Measurements from ENCODE around the gene CYP27C1. TPM values are rescaled to one million over a fixed set of nuclear protein-coding genes. Genes with fewer than 3 reads are reported as not detected.
A peak's percentile ranks its signal among the peaks of the same experiment; 100 is the strongest.
"Not testable (repeated sequence)": the region's sequence is repeated elsewhere in the genome, so short reads cannot be mapped to it uniquely, and the experiment has no call there.

Gene CYP27C1
- polyA plus RNA-seq, 1 donor from 2014 or later: 0.84 TPM

DNA sequence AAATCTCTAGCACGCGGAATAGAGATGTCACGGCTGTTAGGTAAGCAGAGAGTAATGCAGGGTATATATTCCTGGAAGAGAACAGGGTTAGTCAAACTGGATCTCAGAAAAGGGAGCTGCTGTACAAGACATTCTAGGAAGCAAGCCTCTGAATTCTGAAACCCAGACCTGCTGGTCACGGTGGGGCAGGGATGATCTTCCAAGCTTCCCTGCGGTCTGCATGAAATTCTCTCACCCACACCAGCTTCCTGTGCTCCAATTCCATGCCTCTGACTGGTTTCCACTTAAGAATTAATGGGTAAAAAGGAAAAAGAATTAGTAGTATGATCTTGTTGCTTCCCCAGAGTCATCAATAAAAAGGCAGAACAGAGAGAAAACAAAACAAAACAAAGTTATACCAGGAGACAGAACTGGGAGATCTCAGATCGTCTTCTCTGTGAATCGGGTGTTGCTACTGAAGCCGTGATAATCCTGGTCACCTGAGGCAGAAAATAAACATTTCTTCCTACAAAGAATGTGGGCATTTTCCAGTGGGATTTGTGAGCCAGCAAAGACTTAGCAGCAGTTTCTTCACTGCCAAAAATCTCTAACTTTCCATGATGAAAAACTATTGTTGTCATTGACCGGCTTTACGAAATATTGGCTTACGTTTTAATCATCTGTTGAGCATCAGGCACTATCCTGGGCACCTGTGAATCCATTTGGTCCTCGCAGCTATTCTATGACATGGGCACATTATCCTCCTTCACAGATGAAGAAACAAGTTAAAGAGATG lies 5.3 kb upstream of the CYP27C1 start:
- Histone ChIP-seq H3K79me2 (replicated peaks; ENCODE audit: insufficient read depth, low read length) (no peaks in the 10 kb centered on the region), H3K4me2 (ENCODE audit: low read length) (no peak overlapping the region), H3K27me3 (ENCODE audit: insufficient read depth, low read depth, low read length) (peaks cover 3% of the 10 kb centered on the region), H3K9me2 (ENCODE audit: insufficient read depth, low read length) (no peaks in the 10 kb centered on the region), H3K9ac (ENCODE audit: low read length) (no peak overlapping the region), H3K9me3 (ENCODE audit: low read length) (peaks cover 2% of the 10 kb centered on the region), H3K36me3 (ENCODE audit: insufficient read depth, low read length) (no peaks in the 10 kb centered on the region), H3F3A (ENCODE audit: insufficient read depth, low read length, poor library complexity, severe bottlenecking) (peaks cover 2% of the 10 kb centered on the region), H3K27ac (ENCODE audit: low read length) (no peak overlapping the region), H4K20me1 (ENCODE audit: insufficient read depth) (no peaks in the 10 kb centered on the region), H2AFZ (ENCODE audit: low read depth, low read length) (no peak overlapping the region), H3K4me3 (ENCODE audit: low read length) (no peak overlapping the region)
- TF ChIP-seq EZH2 (IDR thresholded peaks at IDR 0.05; ENCODE audit: borderline replicate concordance, insufficient read depth, low read length, poor library complexity, severe bottlenecking) (no peak), EP300 (conservative IDR thresholded peaks at IDR 0.05; ENCODE audit: poor library complexity, severe bottlenecking) (no peak), TAF1 (IDR thresholded peaks at IDR 0.05; ENCODE audit: low read depth) (no peak)

- H3K9me3 ChIP-seq (ENCODE audit: low read length); H3K9ac ChIP-seq (ENCODE audit: low read length); H4K20me1 ChIP-seq (ENCODE audit: insufficient read depth); H3K9me2 ChIP-seq (ENCODE audit: insufficient read depth, low read length); H3K4me2 ChIP-seq (ENCODE audit: low read length); H3K27ac ChIP-seq (ENCODE audit: low read length); H3K79me2 ChIP-seq (replicated peaks; ENCODE audit: insufficient read depth, low read length); H3K36me3 ChIP-seq (ENCODE audit: insufficient read depth, low read length); H3K4me3 ChIP-seq (ENCODE audit: low read length); H2AFZ ChIP-seq (ENCODE audit: low read depth, low read length); H3F3A ChIP-seq (ENCODE audit: insufficient read depth, low read length, poor library complexity, severe bottlenecking): not testable (repeated sequence)
- peaks cover 11% of the 10 kb centered on the region for H3K27me3 ChIP-seq (ENCODE audit: insufficient read depth, low read depth, low read length)
Measured at GRCh38 chr2:127224135-127224534, 4.0 kb upstream of the CYP27C1 start.

- Histone ChIP-seq H4K20me1 (ENCODE audit: insufficient read depth) (no peaks in the 10 kb centered on the region), H2AFZ (ENCODE audit: low read depth, low read length) (no peak overlapping the region), H3K36me3 (ENCODE audit: insufficient read depth, low read length) (no peaks in the 10 kb centered on the region), H3K9me3 (ENCODE audit: low read length) (no peaks in the 10 kb centered on the region), H3F3A (ENCODE audit: insufficient read depth, low read length, poor library complexity, severe bottlenecking) (peaks cover 2% of the 10 kb centered on the region), H3K4me2 (ENCODE audit: low read length) (peak overlapping the region; percentile 1), H3K4me3 (ENCODE audit: low read length) (peak overlapping the region; percentile 86), H3K27ac (ENCODE audit: low read length) (no peak overlapping the region), H3K79me2 (replicated peaks; ENCODE audit: insufficient read depth, low read length) (peaks cover 9% of the 10 kb centered on the region), H3K27me3 (ENCODE audit: insufficient read depth, low read depth, low read length) (peaks cover 23% of the 10 kb centered on the region), H3K9ac (ENCODE audit: low read length) (no peak overlapping the region), H3K9me2 (ENCODE audit: insufficient read depth, low read length) (no peaks in the 10 kb centered on the region)
- no peak for TF ChIP-seq CTCF (IDR thresholded peaks at IDR 0.05; ENCODE audit: poor library complexity, severe bottlenecking)
- TF ChIP-seq POLR2AphosphoS5 (IDR thresholded peaks at IDR 0.05): no peak
- TF ChIP-seq REST (IDR thresholded peaks at IDR 0.05; ENCODE audit: borderline replicate concordance): no peak
- TF ChIP-seq SMC3 (conservative IDR thresholded peaks at IDR 0.05; ENCODE audit: poor library complexity): no peak
- TF ChIP-seq RAD21 (conservative IDR thresholded peaks at IDR 0.05): no peak
- TF ChIP-seq MXI1 (conservative IDR thresholded peaks at IDR 0.05; ENCODE audit: poor library complexity, severe bottlenecking): no peak
- TF ChIP-seq EP300 (conservative IDR thresholded peaks at IDR 0.05; ENCODE audit: poor library complexity, severe bottlenecking): no peak
- TF ChIP-seq TAF1 (IDR thresholded peaks at IDR 0.05; ENCODE audit: low read depth): no peak
- TF ChIP-seq EZH2 (IDR thresholded peaks at IDR 0.05; ENCODE audit: borderline replicate concordance, insufficient read depth, low read length, poor library complexity, severe bottlenecking): no peak
Measured at GRCh38 chr2:127220768-127221527, 849 bp upstream of the CYP27C1 start.

Measured in neural cell (in vitro differentiated cells).